ENCODE data around the gene RPN2.

GRCh38 chr20:37163832-37164554, 15.1 kb upstream of the RPN2 start:
- TF ChIP-seq, protein P1, sequence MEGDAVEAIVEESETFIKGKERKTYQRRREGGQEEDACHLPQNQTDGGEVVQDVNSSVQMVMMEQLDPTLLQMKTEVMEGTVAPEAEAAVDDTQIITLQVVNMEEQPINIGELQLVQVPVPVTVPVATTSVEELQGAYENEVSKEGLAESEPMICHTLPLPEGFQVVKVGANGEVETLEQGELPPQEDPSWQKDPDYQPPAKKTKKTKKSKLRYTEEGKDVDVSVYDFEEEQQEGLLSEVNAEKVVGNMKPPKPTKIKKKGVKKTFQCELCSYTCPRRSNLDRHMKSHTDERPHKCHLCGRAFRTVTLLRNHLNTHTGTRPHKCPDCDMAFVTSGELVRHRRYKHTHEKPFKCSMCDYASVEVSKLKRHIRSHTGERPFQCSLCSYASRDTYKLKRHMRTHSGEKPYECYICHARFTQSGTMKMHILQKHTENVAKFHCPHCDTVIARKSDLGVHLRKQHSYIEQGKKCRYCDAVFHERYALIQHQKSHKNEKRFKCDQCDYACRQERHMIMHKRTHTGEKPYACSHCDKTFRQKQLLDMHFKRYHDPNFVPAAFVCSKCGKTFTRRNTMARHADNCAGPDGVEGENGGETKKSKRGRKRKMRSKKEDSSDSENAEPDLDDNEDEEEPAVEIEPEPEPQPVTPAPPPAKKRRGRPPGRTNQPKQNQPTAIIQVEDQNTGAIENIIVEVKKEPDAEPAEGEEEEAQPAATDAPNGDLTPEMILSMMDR (IDR thresholded peaks at IDR 0.05; ENCODE audit: insufficient read depth, low read length, poor library complexity, severe bottlenecking), result no peak
- no peak for TF ChIP-seq EZH2phosphoT487 (conservative IDR thresholded peaks at IDR 0.05; ENCODE audit: low read length)

Data from SU-DHL-6 (cell line).